Natural killer cell (primary cell): Measurements from ENCODE around the gene GABRB3. TPM values are rescaled to one million over a fixed set of nuclear protein-coding genes. Genes with fewer than 3 reads are reported as not detected.

Experiments
- ATAC-seq, 3 donors: fragments of 150-1000 bp in 2 of 3; fragments of 200-7000 bp in 1 of 3; cut with Tn5 transposase; 1 replicate in 1 of 3; 2 replicates in 2 of 3; pipeline ENCODE4 v1.10.0; 2021; ENCODE audit warnings: mild to moderate bottlenecking in 2 of 3, moderate library complexity in 2 of 3
- DNase-seq, 2 donors: peaks; one replicate each; pipeline versions ENCODE4 v3.0.0 to v3.0.0-alpha.2; 2013 to 2021; ENCODE audit warnings: mixed read lengths in 1 of 2
- H3K27ac ChIP-seq: one replicate; pipeline ENCODE4 v1.5.1; 2013; ENCODE audit warnings: mild to moderate bottlenecking, low read length
- H3K27me3 ChIP-seq: one replicate; pipeline ENCODE4 v1.6.1; 2013; ENCODE audit warnings: low read length; ENCODE audit not compliant: control insufficient read depth, insufficient read depth
- H3K36me3 ChIP-seq: one replicate; pipeline ENCODE4 v1.6.1; 2013; ENCODE audit warnings: low read length; ENCODE audit not compliant: control insufficient read depth, insufficient read depth
- H3K4me1 ChIP-seq: one replicate; pipeline ENCODE4 v1.6.1; 2013; ENCODE audit warnings: low read length; ENCODE audit not compliant: control insufficient read depth, insufficient read depth
- H3K4me3 ChIP-seq: one replicate; pipeline ENCODE4 v1.5.1; 2013; ENCODE audit warnings: low read length
- H3K9me3 ChIP-seq: one replicate; pipeline ENCODE4 v1.6.1; 2013; ENCODE audit warnings: low read length; ENCODE audit not compliant: control insufficient read depth, insufficient read depth
- H3K27ac Mint-ChIP-seq, 2 donors: one replicate each; pipeline ENCODE4 v1.8.0; 2022; ENCODE audit warnings: mild to moderate bottlenecking in 2 of 2, mixed read lengths in 2 of 2, moderate library complexity in 1 of 2
- H3K27me3 Mint-ChIP-seq, 2 donors: one replicate each; pipeline ENCODE4 v1.8.0; 2022; ENCODE audit warnings: low read depth in 2 of 2, mixed read lengths in 2 of 2
- H3K36me3 Mint-ChIP-seq: one replicate; pipeline ENCODE4 v1.8.0; 2022; ENCODE audit warnings: mixed read lengths
- H3K4me1 Mint-ChIP-seq, 2 donors: one replicate each; pipeline ENCODE4 v1.8.0; 2022; ENCODE audit warnings: mixed read lengths in 2 of 2
- H3K4me3 Mint-ChIP-seq: one replicate; pipeline ENCODE4 v1.8.0; 2022; ENCODE audit warnings: mild to moderate bottlenecking, moderate library complexity, mixed read lengths
- H3K9me3 Mint-ChIP-seq, 2 donors: one replicate each; pipeline ENCODE4 v1.8.0; 2022; ENCODE audit warnings: mixed read lengths in 2 of 2
- CTCF ChIP-seq: fragments of 200-600 bp; IDR thresholded peaks from one replicate; pipeline ENCODE4 v1.8.0; 2022; ENCODE audit warnings: antibody characterized with exemption
- WGBS: methylation state at CpG from one replicate; pipeline ENCODE4 v1.1.7; 2013; ENCODE audit warnings: missing lambda C conversion rate; ENCODE audit not compliant: insufficient coverage; 5-methylcytosine and 5-hydroxymethylcytosine counted together
- intact Hi-C: fragments of 100-400 bp; cut with micrococcal nuclease; formaldehyde crosslinking; loops from one replicate; pipeline ENCODE4 v1.14.2; 2022
- total RNA-seq, 4 donors: library from RNA; stranded (reverse); fragments of 120-200 nt in 1 of 4; gene quantifications; one replicate each; pipeline versions ENCODE4 v1.2.3 to v1.2.4, GENCODE V29; 2013 to 2022

The GABRB3 gene
- total RNA-seq, 3 donors from 2014 or later (not counting 1 experiment from before 2014, with no cell fraction given): not detected

DNA sequence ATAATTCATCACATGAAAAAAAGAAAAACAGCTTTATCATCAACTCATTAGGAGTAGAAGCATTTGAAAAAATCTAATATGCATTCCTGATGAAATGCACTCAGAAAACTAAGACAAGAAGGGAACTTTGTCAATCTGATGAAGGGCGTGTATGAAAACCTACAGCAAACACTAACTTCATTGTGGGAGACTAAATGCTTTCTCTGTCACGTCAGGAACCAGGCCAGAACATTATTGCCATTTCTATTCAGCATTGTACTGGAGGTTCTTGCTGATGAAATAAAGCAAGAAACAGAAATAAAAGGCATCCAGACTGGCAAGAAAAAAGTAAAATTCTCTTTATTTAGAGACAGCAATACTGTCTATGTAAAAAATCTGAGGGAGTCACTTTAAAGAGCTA lies 235.2 kb downstream of the GABRB3 start:
- Histone ChIP-seq H3K4me3 (no peak overlapping the region), H3K36me3 (no peaks in the 10 kb centered on the region), H3K27ac (no peak overlapping the region), H3K9me3 (no peaks in the 10 kb centered on the region), H3K27me3 (no peaks in the 10 kb centered on the region), H3K4me1 (no peaks in the 10 kb centered on the region)
- Mint-ChIP-seq H3K4me1 (no peaks in the 10 kb centered on the region), H3K27ac (no peak overlapping the region), H3K27me3 (no peaks in the 10 kb centered on the region), H3K36me3 (peaks cover 8% of the 10 kb centered on the region), H3K4me3 (no peak overlapping the region), H3K9me3 (peaks cover 22 to 29% of the 10 kb centered on the region in 2 donors)
- intact Hi-C loops: no loop called here
- no peak for DNase-seq
- no peak for ATAC-seq
- TF ChIP-seq CTCF: no peak
- 85% methylated on average over 2 of the region's 2 CpGs for WGBS

- Histone ChIP-seq H3K4me1 (no peaks in the 10 kb centered on the region), H3K36me3 (no peaks in the 10 kb centered on the region), H3K27me3 (no peaks in the 10 kb centered on the region), H3K27ac (no peak overlapping the region), H3K9me3 (peaks cover 6% of the 10 kb centered on the region), H3K4me3 (no peak overlapping the region)
- no peak for ATAC-seq
- peaks cover 22 to 43% of the 10 kb centered on the region in 2 donors for H3K9me3 Mint-ChIP-seq
- intact Hi-C loops: no loop called here
- WGBS: 79% methylated on average over 4 of the region's 4 CpGs
- DNase-seq: no peak
- no peaks in the 10 kb centered on the region for H3K4me1 Mint-ChIP-seq
- H3K4me3 Mint-ChIP-seq: no peak overlapping the region
- TF ChIP-seq CTCF: no peak
- H3K27me3 Mint-ChIP-seq: no peaks in the 10 kb centered on the region
- peaks cover 16% of the 10 kb centered on the region for H3K36me3 Mint-ChIP-seq
- no peak overlapping the region for H3K27ac Mint-ChIP-seq
These were observed 241.4 kb downstream of the GABRB3 start for GRCh38 chr15:26531489-26531888.

- Mint-ChIP-seq H3K4me1 (no peaks in the 10 kb centered on the region), H3K27ac (no peak overlapping the region), H3K4me3 (no peak overlapping the region), H3K27me3 (no peaks in the 10 kb centered on the region), H3K9me3 (peaks cover 9 to 27% of the 10 kb centered on the region in 2 donors), H3K36me3 (peaks cover 10% of the 10 kb centered on the region)
- TF ChIP-seq CTCF: no peak
- no peaks in the 10 kb centered on the region for H3K9me3 ChIP-seq
- no peaks in the 10 kb centered on the region for H3K36me3 ChIP-seq
- H3K4me3 ChIP-seq: no peak overlapping the region
- intact Hi-C loops: no loop called here
- 87% methylated on average over 2 of the region's 2 CpGs for WGBS
- H3K4me1 ChIP-seq: no peaks in the 10 kb centered on the region
- ATAC-seq: no peak
- no peak for DNase-seq
- H3K27ac ChIP-seq: no peak overlapping the region
- no peaks in the 10 kb centered on the region for H3K27me3 ChIP-seq
These were observed 247.8 kb downstream of the GABRB3 start for GRCh38 chr15:26525096-26525495.

DNA sequence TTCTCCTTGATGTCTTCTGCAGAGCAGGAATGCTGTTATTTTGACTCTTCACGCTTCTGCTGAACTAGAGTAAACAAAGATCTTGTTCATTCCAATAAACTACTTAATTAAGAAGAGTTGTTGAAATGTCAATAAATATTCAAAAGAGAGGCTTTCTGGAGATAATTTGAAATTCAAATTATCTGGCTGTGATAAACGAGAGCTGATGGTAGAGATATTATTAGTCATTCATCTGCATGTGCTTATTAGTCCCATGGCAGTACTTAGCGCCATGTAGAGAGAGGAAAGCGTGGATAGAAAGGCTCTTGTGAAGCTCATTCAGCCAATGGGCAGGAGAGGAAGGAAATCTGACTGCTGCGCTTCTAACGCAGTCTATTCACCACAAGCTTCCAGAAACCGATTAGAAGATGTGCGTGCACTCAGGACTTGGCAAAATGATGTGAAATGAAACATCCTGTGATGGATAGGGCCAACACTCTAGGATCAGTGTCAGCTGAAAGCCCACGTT lies 251.1 kb downstream of the GABRB3 start:
- WGBS: 80% methylated on average over 8 of the region's 9 CpGs
- Mint-ChIP-seq H3K27ac (no peak overlapping the region), H3K27me3 (no peaks in the 10 kb centered on the region), H3K36me3 (peaks cover 7% of the 10 kb centered on the region), H3K4me1 (no peaks in the 10 kb centered on the region), H3K9me3 (peaks cover 8 to 12% of the 10 kb centered on the region in 2 donors), H3K4me3 (no peak overlapping the region)
- Histone ChIP-seq H3K4me3 (no peak overlapping the region), H3K27me3 (no peaks in the 10 kb centered on the region), H3K27ac (no peak overlapping the region), H3K36me3 (no peaks in the 10 kb centered on the region), H3K9me3 (peaks cover 15% of the 10 kb centered on the region), H3K4me1 (no peaks in the 10 kb centered on the region)
- no peak for TF ChIP-seq CTCF
- intact Hi-C loops: no loop called here
- ATAC-seq (no peak), DNase-seq (no peak)
